Activated B cell treated with CpG ODN at 0.5 μM for 24 hours (primary cell): ENCODE results near the gene C11orf42. TPM values are rescaled to one million over a fixed set of nuclear protein-coding genes. Genes with fewer than 3 reads are reported as not detected.

Experiments used
- ATAC-seq: fragments of 200-7000 bp; cut with Tn5 transposase; one replicate; pipeline ENCODE4 v1.10.0; 2021; ENCODE audit warnings: low read depth, mild to moderate bottlenecking, moderate library complexity
- CTCF ChIA-PET: fragments of 350-600 bp; sonication (Branson Sonifier 250); formaldehyde crosslinking; loops from one replicate; lab custom pipeline; 2021; ENCODE audit warnings: antibody characterized with exemption; lab: Charles Lee
- POLR2A ChIA-PET: fragments of 350-600 bp; sonication (Branson Sonifier 250); formaldehyde crosslinking; loops from one replicate; lab custom pipeline; 2021; ENCODE audit warnings: antibody characterized with exemption; lab: Charles Lee
- DNase-seq: peaks from one replicate; pipeline ENCODE4 v3.0.0; 2022
- H3K27ac Mint-ChIP-seq: one replicate; pipeline ENCODE4 v1.8.0; 2020; ENCODE audit warnings: mixed read lengths
- H3K27me3 Mint-ChIP-seq: one replicate; pipeline ENCODE4 v1.8.0; 2021; ENCODE audit warnings: mixed read lengths
- H3K36me3 Mint-ChIP-seq: one replicate; pipeline ENCODE4 v1.8.0; 2021; ENCODE audit warnings: low read depth, mixed read lengths
- H3K4me1 Mint-ChIP-seq: one replicate; pipeline ENCODE4 v1.8.0; 2021; ENCODE audit warnings: mixed read lengths
- H3K4me3 Mint-ChIP-seq: one replicate; pipeline ENCODE4 v1.8.0; 2020; ENCODE audit warnings: mild to moderate bottlenecking, mixed read lengths
- H3K9me3 Mint-ChIP-seq: one replicate; pipeline ENCODE4 v1.8.0; 2020; ENCODE audit warnings: mixed read lengths
- CTCF ChIP-seq: fragments of 200-600 bp; IDR thresholded peaks from one replicate; pipeline ENCODE4 v1.8.0; 2022; ENCODE audit warnings: antibody characterized with exemption, mild to moderate bottlenecking
- intact Hi-C: fragments of 100-400 bp; cut with micrococcal nuclease; formaldehyde crosslinking; loops from one replicate; pipeline ENCODE4 v1.15.1; 2024
- total RNA-seq: library from RNA; stranded (reverse); gene quantifications from 2 replicates; pipeline ENCODE4 v1.2.3, GENCODE V29; 2022

The C11orf42 gene
- total RNA-seq, 1 donor from 2014 or later, result not detected

GRCh38 chr11:6228520-6228919 lies 23.2 kb downstream of the C11orf42 start:
- H3K9me3 Mint-ChIP-seq, result no peaks in the 10 kb centered on the region
- H3K4me1 Mint-ChIP-seq, result peaks cover 39% of the 10 kb centered on the region

GRCh38 chr11:6229911-6230310 lies 24.6 kb downstream of the C11orf42 start:
- Mint-ChIP-seq H3K9me3 (no peaks in the 10 kb centered on the region), H3K36me3 (peaks cover 24% of the 10 kb centered on the region), H3K4me3 (no peak overlapping the region), H3K27me3 (no peaks in the 10 kb centered on the region), H3K4me1 (peaks cover 48% of the 10 kb centered on the region), H3K27ac (no peak overlapping the region)
- no peak for TF ChIP-seq CTCF
- DNase-seq (no peak), ATAC-seq (no peak)
- intact Hi-C loops, result loop anchor here (5.0 to 10.0 kb wide), 2 partner anchors 515 to 603 kb away; partner anchors contain the start of gene TRIM34
- CTCF ChIA-PET, result no interaction called here
- POLR2A ChIA-PET, result interaction anchor here (0.7 kb wide), 1 partner anchor 192 kb away, joined by 3 read pairs; no protein-coding TSS in a partner anchor

More at GRCh38 chr11:6228520-6228919, 23.2 kb downstream of the C11orf42 start:
- H3K36me3 Mint-ChIP-seq, result peaks cover 31% of the 10 kb centered on the region
- no peak overlapping the region for H3K27ac Mint-ChIP-seq
- no peaks in the 10 kb centered on the region for H3K27me3 Mint-ChIP-seq
- POLR2A ChIA-PET, result no interaction called here
- H3K4me3 Mint-ChIP-seq, result no peak overlapping the region
- no peak for TF ChIP-seq CTCF
- ATAC-seq (no peak), DNase-seq (no peak)
- intact Hi-C loops, result no loop called here
- CTCF ChIA-PET, result no interaction called here

GRCh38 chr11:6232899-6233298 lies 27.5 kb downstream of the C11orf42 start:
- H3K36me3 Mint-ChIP-seq, result peaks cover 12% of the 10 kb centered on the region
- no peak for TF ChIP-seq CTCF
- POLR2A ChIA-PET, result no interaction called here
- peaks cover 34% of the 10 kb centered on the region for H3K4me1 Mint-ChIP-seq
- CTCF ChIA-PET, result no interaction called here
- intact Hi-C loops, result loop anchor here (5.0 to 10.0 kb wide), 2 partner anchors 512 to 606 kb away; partner anchors contain the start of gene TRIM34
- DNase-seq, result no peak
- ATAC-seq, result no peak
- H3K4me3 Mint-ChIP-seq, result peak overlapping the region; percentile 47
- no peaks in the 10 kb centered on the region for H3K9me3 Mint-ChIP-seq
- H3K27ac Mint-ChIP-seq, result no peak overlapping the region
- H3K27me3 Mint-ChIP-seq, result no peaks in the 10 kb centered on the region

- POLR2A ChIA-PET, result interaction anchor here (0.6 to 2.1 kb wide), 4 partner anchors 9 to 1753 kb away, joined by 3 to 9 read pairs (median 4); partner anchors contain the start of genes EIF3F and SMPD1
- no peak for TF ChIP-seq CTCF
- Mint-ChIP-seq H3K36me3 (peaks cover 12% of the 10 kb centered on the region), H3K4me3 (peak overlapping the region; percentile 99), H3K4me1 (peaks cover 34% of the 10 kb centered on the region), H3K9me3 (no peaks in the 10 kb centered on the region), H3K27ac (peak overlapping the region; percentile 92), H3K27me3 (peaks cover 2% of the 10 kb centered on the region)
- no peak for ATAC-seq
- DNase-seq, result no peak
- CTCF ChIA-PET, result no interaction called here
- intact Hi-C loops, result loop anchor here (1.0 to 10.0 kb wide), 8 partner anchors 156 to 1625 kb away; partner anchors contain the start of genes ARFIP2, ILK, MRPL17 and RRP8
These were observed 28.6 kb downstream of the C11orf42 start for GRCh38 chr11:6233984-6234386.

GRCh38 chr11:6234387-6235107 lies 29.2 kb downstream of the C11orf42 start, which contains the start of gene FHIP1B:
Gene FHIP1B (minus strand): TSS chr11:6234636. CDS start chr11:6224516, 10,120 bp downstream.
- peaks cover 8% of the 10 kb centered on the region for H3K36me3 Mint-ChIP-seq
- H3K9me3 Mint-ChIP-seq, result no peaks in the 10 kb centered on the region
- POLR2A ChIA-PET, result interaction anchor here (0.6 to 2.1 kb wide), 4 partner anchors 10 to 1753 kb away, joined by 3 to 9 read pairs (median 4); partner anchors contain the start of genes EIF3F and SMPD1

More at GRCh38 chr11:6234387-6235107, 29.2 kb downstream of the C11orf42 start, which contains the start of gene FHIP1B:
- H3K4me1 Mint-ChIP-seq, result peaks cover 32% of the 10 kb centered on the region
- DNase-seq (peak; percentile 95), ATAC-seq (peak; percentile 93)
- peaks cover 3% of the 10 kb centered on the region for H3K27me3 Mint-ChIP-seq
- intact Hi-C loops, result loop anchor here (1.0 to 10.0 kb wide), 9 partner anchors 156 to 1626 kb away; partner anchors contain the start of genes ARFIP2, ILK, MRPL17 and RRP8
- CTCF ChIA-PET, result no interaction called here
- TF ChIP-seq CTCF, result no peak
- H3K27ac Mint-ChIP-seq, result peak within 1 kb of the TSS; percentile 92
- peak within 1 kb of the TSS; percentile 99 for H3K4me3 Mint-ChIP-seq
